Right renal pelvis (tissue), 4 donors: ENCODE results near the gene UTP15. TPM values are rescaled to one million over a fixed set of nuclear protein-coding genes. Genes with fewer than 3 reads are reported as not detected.

Source experiments
- DNase-seq, 4 donors: peaks; one replicate each; pipeline ENCODE4 v3.0.0-alpha.2; 2013; ENCODE audit warnings: low read depth in 4 of 4, low spot score in 3 of 4, missing footprints in 1 of 4
- polyA plus RNA-seq, 4 donors: library from polyadenylated mRNA; unstranded; fragments of 120-200 nt; gene quantifications; one replicate each; pipeline ENCODE4 v1.2.1, GENCODE V29; 2013; ENCODE audit not compliant: insufficient read length in 4 of 4

Gene UTP15
- 10 to 100 TPM; 14.8 to 17.1 (median 16.5) TPM for polyA plus RNA-seq

- DNase-seq, result peak; percentile 98 to 99 (median 99)
These were observed at the start of gene UTP15, which contains the start of gene ANKRA2 for GRCh38 chr5:73565139-73565968. Gene UTP15, plus strand, starts transcription at chr5:73565743. Its CDS starts 1,602 bp downstream, at chr5:73567345. Gene ANKRA2, minus strand, starts transcription at chr5:73565639. Its CDS starts 2,758 bp downstream, at chr5:73562881.

- DNase-seq, result peak; percentile 65 to 79 (median 67)
These were observed 45.8 kb upstream of the UTP15 start for GRCh38 chr5:73519531-73520283.

- no peak for DNase-seq
These were observed 42.6 kb upstream of the UTP15 start for GRCh38 chr5:73522989-73523388.

GRCh38 chr5:73523861-73524260, 41.7 kb upstream of the UTP15 start:
- DNase-seq, result no peak

- DNase-seq, result no peak
These were observed 39.8 kb upstream of the UTP15 start for GRCh38 chr5:73525606-73526203.

GRCh38 chr5:73528248-73528647, 37.3 kb upstream of the UTP15 start:
- no peak for DNase-seq

GRCh38 chr5:73529081-73529480, 36.5 kb upstream of the UTP15 start:
- no peak for DNase-seq

- DNase-seq, result no peak
These were observed 34.2 kb upstream of the UTP15 start for GRCh38 chr5:73531356-73531755.

GRCh38 chr5:73532195-73532594, 33.3 kb upstream of the UTP15 start:
- no peak for DNase-seq

GRCh38 chr5:73534011-73534644, 31.4 kb upstream of the UTP15 start:
- no peak for DNase-seq

GRCh38 chr5:73534971-73535370, 30.6 kb upstream of the UTP15 start:
- DNase-seq, result no peak

- no peak for DNase-seq
These were observed 25.8 kb upstream of the UTP15 start for GRCh38 chr5:73539730-73540129.

GRCh38 chr5:73540192-73540591, 25.4 kb upstream of the UTP15 start:
- DNase-seq, result no peak

- no peak for DNase-seq
These were observed 23.5 kb upstream of the UTP15 start for GRCh38 chr5:73542020-73542419.

- no peak for DNase-seq
These were observed 20.8 kb upstream of the UTP15 start for GRCh38 chr5:73544429-73545402.

- no peak for DNase-seq
These were observed 20.2 kb upstream of the UTP15 start for GRCh38 chr5:73545403-73545779.

- DNase-seq, result no peak
These were observed 15.5 kb upstream of the UTP15 start for GRCh38 chr5:73550016-73550415.

GRCh38 chr5:73552642-73553041, 12.9 kb upstream of the UTP15 start:
- no peak for DNase-seq

- no peak for DNase-seq
These were observed 6.6 kb upstream of the UTP15 start for GRCh38 chr5:73558950-73559349.

- DNase-seq, result no peak
These were observed 1.5 kb upstream of the UTP15 start for GRCh38 chr5:73564018-73564417.
